ENCODE measurements around the gene MFN2.

MFN2 gene

GRCh38 chr1:12049616-12050015 is 69.4 kb downstream of the MFN2 start:
- DNase-seq (ENCODE audit: low read depth in 2 of 2) = no peak

GRCh38 chr1:12051361-12051760 is 71.1 kb downstream of the MFN2 start:
- no peak for DNase-seq (ENCODE audit: low read depth in 2 of 2)

DNA sequence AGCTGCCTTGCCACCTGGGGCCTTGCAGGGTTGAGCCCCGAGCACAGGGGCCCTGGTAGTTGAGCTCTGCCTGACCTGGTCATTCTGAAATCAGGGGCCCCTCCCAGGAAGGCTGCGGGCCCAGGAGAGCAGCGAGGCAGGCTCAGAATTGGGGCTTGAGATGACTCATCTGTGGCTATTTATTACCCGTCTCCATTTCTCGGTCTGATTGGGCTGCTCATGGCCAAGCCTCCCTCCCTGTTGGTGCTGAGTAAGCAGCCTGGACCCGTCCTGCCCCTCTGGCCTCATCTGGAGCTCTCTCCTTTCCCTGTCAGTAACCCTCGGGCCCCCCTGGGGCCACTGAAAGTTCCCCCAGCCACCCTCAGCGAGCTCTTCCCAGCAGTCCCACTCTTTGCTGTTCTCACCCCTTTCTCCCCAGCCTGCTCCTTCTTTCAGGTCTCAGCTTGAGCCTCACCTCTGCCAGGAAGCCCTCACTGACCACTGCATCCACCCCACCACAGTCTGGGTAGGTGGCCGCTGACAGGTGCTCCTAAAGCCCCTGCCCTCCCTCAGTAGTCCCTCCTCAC is 71.8 kb downstream of the MFN2 start:
- DNase-seq (ENCODE audit: low read depth in 2 of 2) = peak in 1 of 2 donors; percentile 38

DNA sequence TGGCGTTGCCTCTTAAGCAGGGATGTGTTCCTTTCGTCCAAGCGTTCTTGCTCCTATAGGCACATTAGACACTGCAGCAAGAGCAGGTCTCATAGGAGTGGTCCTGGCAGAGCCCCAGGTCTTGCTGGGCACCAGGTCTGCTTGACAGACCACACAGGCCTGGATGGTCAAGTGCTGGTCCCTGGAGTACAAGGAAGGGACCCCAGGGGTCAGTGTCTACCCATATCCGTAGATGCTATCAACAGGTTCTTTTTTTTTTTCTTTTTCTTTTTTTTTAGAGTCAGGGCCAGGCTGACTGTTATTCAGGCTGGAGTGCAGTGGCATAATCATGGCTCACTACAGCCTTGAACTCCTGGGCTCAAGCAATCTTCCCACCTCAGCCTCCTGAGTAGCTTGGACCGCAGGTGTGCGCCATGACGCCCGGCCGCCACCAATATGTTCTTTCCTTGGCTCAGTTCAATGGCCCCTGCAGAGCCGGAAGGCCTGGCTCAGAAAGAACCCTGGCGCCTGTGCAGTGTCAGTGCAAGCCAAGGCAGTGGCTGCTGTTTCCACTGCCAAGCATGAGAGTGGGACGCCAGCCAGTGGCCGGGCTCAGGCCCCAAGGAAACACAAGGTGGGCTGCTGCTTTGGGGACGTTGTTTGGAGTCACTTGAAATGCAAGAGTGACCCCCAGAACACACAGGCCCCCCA is 72.9 kb downstream of the MFN2 start:
- DNase-seq (ENCODE audit: low read depth in 2 of 2) = no peak

GRCh38 chr1:12053752-12054548 is 73.7 kb downstream of the MFN2 start:
- peak in 1 of 2 donors; percentile 32 for DNase-seq (ENCODE audit: low read depth in 2 of 2)

DNA sequence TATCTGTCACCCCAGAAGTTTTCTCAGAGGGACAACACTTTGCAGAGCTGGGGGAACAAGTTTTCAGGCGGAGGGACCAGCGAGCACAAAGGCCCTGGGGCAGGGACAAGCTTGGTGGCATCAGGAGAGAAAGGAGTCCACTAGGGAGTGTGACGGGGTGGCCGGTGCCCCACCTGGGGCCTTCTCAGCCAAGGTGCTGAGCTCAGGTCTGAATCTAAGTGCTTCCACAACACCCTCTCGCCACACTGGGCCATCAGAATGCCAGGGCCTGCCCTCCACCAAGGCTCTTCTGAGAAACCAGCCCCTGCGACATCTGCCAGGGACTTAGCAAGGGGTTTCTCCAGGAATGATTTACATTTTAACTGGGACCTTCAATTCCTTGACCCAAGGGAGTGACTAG is 75.0 kb downstream of the MFN2 start:
- DNase-seq (ENCODE audit: low read depth in 2 of 2) = no peak

DNA sequence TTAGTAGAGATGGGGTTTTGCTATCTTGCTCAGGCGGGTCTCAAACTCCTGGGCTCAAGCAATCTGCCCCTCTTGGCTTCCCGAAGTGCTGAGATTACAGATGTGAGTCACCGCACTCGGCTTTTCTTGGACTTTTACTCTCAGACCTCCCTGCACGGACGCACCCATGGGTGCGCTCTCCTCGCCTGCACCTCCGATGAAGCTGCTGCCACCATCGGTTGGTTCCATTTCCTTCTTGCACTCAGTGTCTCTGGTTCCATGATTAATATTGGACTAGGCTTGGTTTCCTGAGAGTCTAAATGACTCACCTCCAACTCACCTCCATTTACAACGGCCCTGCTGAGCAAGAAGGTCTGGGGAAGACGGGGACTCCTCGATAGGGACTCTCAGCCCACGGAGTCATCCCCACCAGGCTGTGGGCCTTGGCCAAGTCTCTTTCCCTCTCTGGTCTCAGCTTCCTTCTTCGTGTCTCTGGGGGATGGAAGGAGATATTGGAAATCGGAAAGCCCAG is 76.1 kb downstream of the MFN2 start:
- DNase-seq (ENCODE audit: low read depth in 2 of 2) = peak in 1 of 2 donors; percentile 49

DNA sequence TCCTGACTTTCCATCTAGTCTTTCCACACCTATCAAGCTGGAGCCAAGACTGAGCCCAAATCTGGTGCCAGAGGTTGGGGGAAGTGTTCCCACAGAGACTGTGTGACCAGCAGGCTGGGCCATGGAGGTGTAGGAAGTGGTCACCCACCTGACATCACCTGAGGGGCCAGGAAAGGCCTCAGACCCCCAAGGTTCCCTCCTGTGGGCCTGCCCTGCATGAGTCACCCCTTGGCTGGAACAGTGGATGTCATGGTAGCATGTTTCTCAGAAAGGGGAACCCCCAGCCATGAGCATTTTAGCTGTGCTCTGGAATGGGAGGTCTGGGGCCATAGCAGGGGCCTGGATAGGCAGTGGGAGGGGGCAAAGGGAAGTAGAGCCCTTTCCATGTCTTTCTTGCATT is 77.1 kb downstream of the MFN2 start:
- peak in 1 of 2 donors; percentile 69 for DNase-seq (ENCODE audit: low read depth in 2 of 2)

GRCh38 chr1:12057940-12058687 is 77.9 kb downstream of the MFN2 start:
- DNase-seq (ENCODE audit: low read depth in 2 of 2) = no peak

GRCh38 chr1:12059226-12059625 is 79.0 kb downstream of the MFN2 start:
- no peak for DNase-seq (ENCODE audit: low read depth in 2 of 2)

- DNase-seq (ENCODE audit: low read depth in 2 of 2) = peak in 1 of 2 donors; percentile 39
Measured at GRCh38 chr1:12059722-12060464, 79.6 kb downstream of the MFN2 start.

GRCh38 chr1:12060500-12060899 is 80.3 kb downstream of the MFN2 start:
- DNase-seq (ENCODE audit: low read depth in 2 of 2) = no peak

All from stimulated activated CD8-positive, alpha-beta memory T cell treated with anti-CD3 and anti-CD28 coated beads, Interleukin-15, amount 100 ng/mL, for 48 hours (primary cell).